Measurements from ENCODE around the gene BMP2.

The BMP2 gene

GRCh38 chr20:6766433-6766832 lies 1.1 kb upstream of the BMP2 start:
- no peak for DNase-seq (ENCODE audit: low read depth)
- H3K4me3 ChIP-seq (ENCODE audit: control insufficient read depth, low read depth, low read length) = no peak overlapping the region
- no peak for TF ChIP-seq CTCF (IDR thresholded peaks at IDR 0.05; ENCODE audit: control insufficient read depth, insufficient read depth, low read depth, low read length, missing control alignments)

GRCh38 chr20:6767126-6767535 lies 355 bp upstream of the BMP2 start:
- no peak for TF ChIP-seq CTCF (IDR thresholded peaks at IDR 0.05; ENCODE audit: control insufficient read depth, insufficient read depth, low read depth, low read length, missing control alignments)
- peak overlapping the region; percentile 49 for H3K4me3 ChIP-seq (ENCODE audit: control insufficient read depth, low read depth, low read length)
- no peak for DNase-seq (ENCODE audit: low read depth)

- H3K4me3 ChIP-seq (ENCODE audit: control insufficient read depth, low read depth, low read length) = peak overlapping the region; percentile 65
- no peak for TF ChIP-seq CTCF (IDR thresholded peaks at IDR 0.05; ENCODE audit: control insufficient read depth, insufficient read depth, low read depth, low read length, missing control alignments)
- no peak for DNase-seq (ENCODE audit: low read depth)
Measured at GRCh38 chr20:6768228-6769140, 998 bp downstream of the BMP2 start.

GRCh38 chr20:6769903-6770785 lies 2.7 kb downstream of the BMP2 start:
- TF ChIP-seq CTCF (IDR thresholded peaks at IDR 0.05; ENCODE audit: control insufficient read depth, insufficient read depth, low read depth, low read length, missing control alignments) = no peak
- peak overlapping the region; percentile 65 for H3K4me3 ChIP-seq (ENCODE audit: control insufficient read depth, low read depth, low read length)
- no peak for DNase-seq (ENCODE audit: low read depth)

GRCh38 chr20:6770786-6771100 lies 3.3 kb downstream of the BMP2 start:
- H3K4me3 ChIP-seq (ENCODE audit: control insufficient read depth, low read depth, low read length) = no peak overlapping the region
- TF ChIP-seq CTCF (IDR thresholded peaks at IDR 0.05; ENCODE audit: control insufficient read depth, insufficient read depth, low read depth, low read length, missing control alignments) = no peak
- no peak for DNase-seq (ENCODE audit: low read depth)

- DNase-seq (ENCODE audit: low read depth) = no peak
- H3K4me3 ChIP-seq (ENCODE audit: control insufficient read depth, low read depth, low read length) = no peak overlapping the region
- TF ChIP-seq CTCF (IDR thresholded peaks at IDR 0.05; ENCODE audit: control insufficient read depth, insufficient read depth, low read depth, low read length, missing control alignments) = no peak
Measured at GRCh38 chr20:6780433-6781190, 13.1 kb downstream of the BMP2 start.
